Activated naive CD4-positive, alpha-beta T cell treated with anti-CD3 and anti-CD28 coated beads, Interleukin-2, amount 50 U/mL, for 24 hours (primary cell): ENCODE data around the gene AIM2.
"Not testable (repeated sequence)": the region's sequence is repeated elsewhere in the genome, so short reads cannot be mapped to it uniquely, and the experiment has no call there.

ENCODE experiments used
- H3K27ac Mint-ChIP-seq: one replicate; pipeline ENCODE4 v1.8.0; 2021; ENCODE audit warnings: mild to moderate bottlenecking, mixed read lengths
- H3K27me3 Mint-ChIP-seq: one replicate; pipeline ENCODE4 v1.8.0; 2021; ENCODE audit warnings: mixed read lengths
- H3K36me3 Mint-ChIP-seq: one replicate; pipeline ENCODE4 v1.8.0; 2021; ENCODE audit warnings: mixed read lengths
- H3K4me1 Mint-ChIP-seq: one replicate; pipeline ENCODE4 v1.8.0; 2021; ENCODE audit warnings: mixed read lengths
- H3K4me3 Mint-ChIP-seq: one replicate; pipeline ENCODE4 v1.8.0; 2021; ENCODE audit warnings: mild to moderate bottlenecking, mixed read lengths
- H3K9me3 Mint-ChIP-seq: one replicate; pipeline ENCODE4 v1.8.0; 2021; ENCODE audit warnings: mixed read lengths

Gene AIM2

DNA sequence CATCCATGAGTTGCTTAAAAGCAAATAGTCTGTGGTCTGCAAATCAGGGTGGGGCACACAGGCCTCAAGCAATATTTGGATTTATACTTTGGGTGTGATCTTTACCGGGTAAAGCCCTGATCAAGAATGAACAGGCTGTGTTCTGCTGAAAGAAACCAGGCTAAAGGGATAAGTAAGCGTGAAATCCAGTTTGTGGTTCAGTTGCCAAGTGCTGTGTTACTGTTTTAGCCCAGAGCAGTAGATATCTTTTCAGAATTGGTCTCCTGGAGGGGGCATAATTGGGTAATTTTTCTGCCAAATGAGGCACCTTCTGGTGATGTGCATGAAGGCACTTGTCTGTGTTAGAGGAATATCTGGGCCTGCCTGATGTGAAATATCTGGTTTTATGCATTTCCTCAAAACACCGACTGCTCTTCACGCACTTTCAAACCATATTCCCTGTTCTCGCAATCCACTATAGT is 21.4 kb downstream of the AIM2 start:
- Mint-ChIP-seq H3K27me3 (no peaks in the 10 kb centered on the region), H3K36me3 (peaks cover 38% of the 10 kb centered on the region), H3K27ac (peak overlapping the region; percentile 56), H3K9me3 (no peaks in the 10 kb centered on the region), H3K4me3 (no peak overlapping the region), H3K4me1 (peaks cover 48% of the 10 kb centered on the region)

DNA sequence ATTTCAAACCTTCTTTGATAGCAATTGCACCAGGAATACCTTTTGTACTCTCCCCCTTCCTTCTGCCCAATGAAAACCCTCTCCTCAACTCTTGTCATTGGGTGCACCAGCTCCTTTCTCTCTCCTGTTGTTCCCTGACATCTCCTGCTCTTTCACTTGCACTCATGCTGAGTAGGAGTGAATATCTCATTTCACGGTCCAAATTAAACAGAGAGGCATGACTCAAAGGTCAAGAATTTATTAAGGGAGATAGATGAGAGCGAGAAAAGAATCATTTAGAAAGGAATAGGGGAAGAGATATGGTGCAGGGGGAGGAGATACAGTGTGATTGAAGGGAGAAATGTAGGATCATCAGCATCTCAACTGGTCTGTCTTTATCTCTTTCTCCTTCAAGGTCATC is 22.1 kb downstream of the AIM2 start:
- Mint-ChIP-seq H3K4me3 (no peak overlapping the region), H3K36me3 (peaks cover 43% of the 10 kb centered on the region), H3K9me3 (no peaks in the 10 kb centered on the region), H3K27ac (peak overlapping the region; percentile 10), H3K27me3 (no peaks in the 10 kb centered on the region), H3K4me1 (peaks cover 48% of the 10 kb centered on the region)

DNA sequence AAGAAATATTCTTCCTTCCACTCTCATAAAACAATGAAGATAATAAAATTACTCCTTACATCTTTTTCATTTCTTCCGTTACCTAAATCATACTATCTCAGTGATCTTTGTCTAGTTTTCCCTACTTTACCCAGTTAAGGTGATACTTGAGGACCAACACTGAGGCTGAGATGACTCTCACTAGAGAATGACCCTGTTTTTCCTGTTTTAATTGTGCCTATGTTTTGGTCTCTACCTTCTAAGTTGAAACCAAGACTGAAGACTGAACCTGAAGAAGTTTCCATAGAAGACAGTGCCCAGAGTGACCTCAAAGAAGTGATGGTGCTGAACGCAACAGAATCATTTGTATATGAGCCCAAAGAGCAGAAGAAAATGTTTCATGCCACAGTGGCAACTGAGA is 25.1 kb downstream of the AIM2 start:
- Mint-ChIP-seq H3K27me3 (no peaks in the 10 kb centered on the region), H3K27ac (peak overlapping the region; percentile 53), H3K9me3 (no peaks in the 10 kb centered on the region), H3K36me3 (peaks cover 44% of the 10 kb centered on the region), H3K4me1 (peaks cover 56% of the 10 kb centered on the region), H3K4me3 (no peak overlapping the region)

DNA sequence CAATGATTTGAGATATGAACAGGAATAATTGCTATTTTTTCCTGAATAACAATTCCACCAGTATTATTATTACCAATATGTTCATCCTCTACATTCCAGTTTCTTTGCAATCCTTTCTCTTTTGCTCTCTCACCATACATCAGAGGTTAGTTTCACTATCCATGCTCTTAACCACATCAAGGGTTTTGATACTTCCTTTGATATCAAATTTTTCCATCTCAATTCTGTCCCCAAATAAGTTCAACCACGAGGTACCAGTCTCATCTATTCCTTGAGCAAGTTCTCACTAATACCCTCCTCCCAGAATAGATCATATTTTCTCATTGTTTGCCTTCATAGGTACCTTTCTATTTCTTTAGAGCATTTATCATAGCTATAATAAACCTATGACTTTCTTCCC is 30.1 kb downstream of the AIM2 start:
- peaks cover 48% of the 10 kb centered on the region for H3K4me1 Mint-ChIP-seq
- H3K27me3 Mint-ChIP-seq, H3K9me3 Mint-ChIP-seq: not testable (repeated sequence)
- peaks cover 26% of the 10 kb centered on the region for H3K36me3 Mint-ChIP-seq
- peak overlapping the region; percentile 24 for H3K27ac Mint-ChIP-seq
- H3K4me3 Mint-ChIP-seq: peak overlapping the region; percentile 11

DNA sequence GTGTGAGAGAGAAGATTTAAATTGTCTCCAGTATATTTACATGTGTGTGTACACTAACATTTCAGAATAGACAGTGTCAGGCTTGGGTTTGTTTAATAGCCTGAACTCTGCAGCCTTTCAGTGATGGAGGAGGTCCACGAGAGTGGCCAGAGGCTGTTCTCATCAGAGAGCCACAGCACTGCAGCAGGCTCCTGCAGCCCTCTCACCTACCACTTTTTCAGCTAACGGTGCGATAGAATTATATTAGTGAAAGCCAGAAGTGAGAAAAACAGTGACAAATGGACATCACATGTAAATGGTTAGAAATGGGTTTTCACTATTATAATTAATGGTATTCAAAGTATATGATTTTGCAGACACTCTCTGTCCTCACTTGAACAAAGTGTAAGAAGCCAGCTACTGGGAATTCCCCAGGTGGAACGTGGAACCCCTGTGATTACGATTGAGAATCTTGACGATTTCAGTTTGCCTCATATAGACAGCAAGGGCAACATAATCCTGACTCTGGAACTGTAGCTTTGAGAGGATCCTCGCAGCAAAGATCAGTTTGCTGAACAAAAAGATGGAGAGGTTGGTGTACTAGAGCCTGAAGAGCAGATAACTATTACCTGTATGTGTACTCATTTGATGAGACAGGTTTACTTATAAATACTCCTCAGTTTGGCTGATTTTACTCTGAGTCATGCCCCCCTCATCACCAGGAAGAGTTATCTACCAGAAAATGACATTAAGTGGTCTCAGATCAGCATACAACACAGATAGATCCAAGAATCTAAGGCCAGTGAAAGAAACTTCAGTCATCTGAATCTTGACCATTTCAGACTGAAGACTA is 35.5 kb downstream of the AIM2 start:
- Mint-ChIP-seq H3K36me3 (peaks cover 26% of the 10 kb centered on the region), H3K27ac (peak overlapping the region; percentile 57), H3K4me3 (no peak overlapping the region)

DNA sequence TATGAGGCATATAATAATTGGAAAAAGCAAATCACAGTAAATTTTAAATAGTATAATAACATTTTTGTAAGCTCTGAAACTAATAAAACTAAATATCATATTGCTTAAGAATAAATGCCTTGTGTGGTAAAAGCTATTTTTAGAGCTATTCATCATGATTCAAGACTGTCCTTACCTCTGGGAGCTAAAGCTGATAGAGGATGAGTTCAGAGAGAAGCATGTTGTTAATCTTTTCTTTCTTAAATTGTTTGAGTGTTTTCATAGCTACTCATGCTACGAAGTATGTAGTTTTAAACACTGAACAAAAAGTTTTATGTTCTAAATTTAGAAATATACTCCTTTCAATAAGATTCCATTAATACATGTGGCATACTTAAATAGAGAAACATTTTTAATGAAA is 36.4 kb downstream of the AIM2 start:
- Mint-ChIP-seq H3K36me3 (peaks cover 29% of the 10 kb centered on the region), H3K9me3 (no peaks in the 10 kb centered on the region), H3K27ac (no peak overlapping the region), H3K4me1 (peaks cover 44% of the 10 kb centered on the region), H3K27me3 (no peaks in the 10 kb centered on the region), H3K4me3 (no peak overlapping the region)

More for the DNA sequence above, 35.5 kb downstream of the AIM2 start:
- H3K4me1 Mint-ChIP-seq: peaks cover 45% of the 10 kb centered on the region
- no peaks in the 10 kb centered on the region for H3K9me3 Mint-ChIP-seq
- H3K27me3 Mint-ChIP-seq: no peaks in the 10 kb centered on the region

DNA sequence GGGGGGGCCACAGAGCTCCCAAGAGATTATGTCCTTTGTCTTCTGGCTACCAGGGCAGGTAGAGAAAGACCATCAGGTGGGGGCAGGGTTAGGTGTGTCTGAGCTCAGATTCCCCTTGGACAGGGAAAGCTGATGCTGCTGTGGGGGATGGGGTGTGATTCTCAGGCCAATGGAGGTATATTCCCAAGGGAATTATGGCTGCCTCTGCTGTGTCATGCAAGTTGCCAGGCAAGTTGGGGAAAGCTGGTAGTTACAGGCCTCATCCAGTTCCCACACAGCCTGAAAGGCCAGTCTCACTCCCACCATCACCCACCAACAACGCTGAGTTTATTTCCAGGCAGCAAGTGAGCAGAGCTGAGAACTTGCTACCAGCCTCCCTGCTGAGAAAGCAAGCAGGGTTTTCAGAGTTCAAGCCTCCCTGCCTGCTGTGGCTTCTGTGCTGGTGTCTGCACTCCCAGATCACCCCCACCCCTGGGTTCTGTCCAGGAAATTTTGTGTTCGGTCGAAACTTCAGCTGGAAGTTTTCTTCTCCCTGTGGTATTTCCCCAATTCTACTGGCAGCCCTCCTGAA is 45.6 kb downstream of the AIM2 start:
- Mint-ChIP-seq H3K9me3 (peaks cover 5% of the 10 kb centered on the region), H3K36me3 (peaks cover 67% of the 10 kb centered on the region), H3K4me3 (no peak overlapping the region), H3K27me3 (no peaks in the 10 kb centered on the region), H3K27ac (no peak overlapping the region), H3K4me1 (peaks cover 79% of the 10 kb centered on the region)

DNA sequence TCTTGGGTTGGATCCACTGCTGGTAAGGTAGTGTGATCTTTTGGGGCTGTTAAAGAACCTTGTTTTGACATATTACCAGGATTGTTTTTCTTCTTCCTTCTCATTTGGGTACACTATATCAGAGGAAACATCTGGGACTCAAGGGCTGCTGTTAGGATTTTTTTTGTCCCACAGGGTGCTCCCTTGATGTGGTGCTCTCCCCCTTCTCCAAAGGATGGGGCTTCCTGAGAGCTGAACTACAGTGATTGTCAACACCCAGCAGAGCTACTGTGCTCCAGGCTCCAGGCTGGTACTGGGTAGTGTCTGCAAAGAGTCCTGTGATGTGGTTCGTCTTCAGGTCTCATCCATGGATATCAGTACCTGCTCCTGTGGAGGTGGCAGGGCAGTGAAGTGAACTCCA is 46.3 kb downstream of the AIM2 start:
- H3K27ac Mint-ChIP-seq: peak overlapping the region; percentile 30
- H3K4me3 Mint-ChIP-seq: peak overlapping the region; percentile 26
- H3K36me3 Mint-ChIP-seq: peaks cover 70% of the 10 kb centered on the region
- H3K4me1 Mint-ChIP-seq: peaks cover 80% of the 10 kb centered on the region
- H3K27me3 Mint-ChIP-seq: no peaks in the 10 kb centered on the region
- peaks cover 5% of the 10 kb centered on the region for H3K9me3 Mint-ChIP-seq

DNA sequence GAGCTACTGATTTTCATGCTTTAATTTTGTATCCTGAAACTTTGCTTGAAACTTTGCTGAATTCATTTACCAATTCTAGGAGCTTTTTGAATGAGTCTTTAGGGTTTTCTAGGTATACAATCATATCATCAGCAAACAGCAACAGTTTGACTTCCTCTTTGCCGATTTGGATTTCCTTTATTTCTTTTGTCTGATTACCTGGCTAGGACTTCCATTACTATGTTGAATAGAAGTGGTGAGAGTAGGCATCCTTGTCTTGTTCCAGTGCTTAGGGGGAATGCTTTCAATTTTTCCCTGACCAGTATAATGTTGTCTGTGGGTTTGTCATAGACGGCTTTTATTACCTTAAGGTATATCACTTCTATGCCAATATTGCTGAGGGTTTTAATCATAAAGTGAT is 49.7 kb downstream of the AIM2 start:
- H3K27ac Mint-ChIP-seq, H3K27me3 Mint-ChIP-seq, H3K9me3 Mint-ChIP-seq: not testable (repeated sequence)
- Mint-ChIP-seq H3K4me1 (peaks cover 85% of the 10 kb centered on the region), H3K4me3 (peak overlapping the region; percentile 67), H3K36me3 (peaks cover 69% of the 10 kb centered on the region)

DNA sequence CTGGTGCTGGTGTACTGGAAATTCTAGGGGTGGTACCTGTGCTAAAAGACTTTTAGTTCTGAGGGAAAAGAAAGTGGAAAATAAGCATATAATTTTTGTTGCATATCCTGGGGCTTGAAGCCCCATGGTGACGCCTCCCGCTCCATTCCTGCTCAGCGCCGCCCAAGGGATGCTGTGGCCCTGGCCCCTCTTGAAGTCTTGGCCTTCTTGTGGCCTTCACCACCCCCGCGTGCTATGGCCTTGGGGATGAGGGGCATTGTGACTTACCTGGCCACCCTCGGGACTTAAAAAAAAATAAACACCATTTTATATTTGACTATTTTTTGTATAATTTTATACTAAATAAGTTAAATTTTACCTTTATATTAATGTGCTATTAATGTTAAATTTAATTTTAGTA is 51.5 kb downstream of the AIM2 start:
- Mint-ChIP-seq H3K27me3 (no peaks in the 10 kb centered on the region), H3K4me1 (peaks cover 92% of the 10 kb centered on the region), H3K4me3 (no peak overlapping the region), H3K27ac (peak overlapping the region; percentile 32), H3K9me3 (peaks cover 5% of the 10 kb centered on the region), H3K36me3 (peaks cover 73% of the 10 kb centered on the region)

DNA sequence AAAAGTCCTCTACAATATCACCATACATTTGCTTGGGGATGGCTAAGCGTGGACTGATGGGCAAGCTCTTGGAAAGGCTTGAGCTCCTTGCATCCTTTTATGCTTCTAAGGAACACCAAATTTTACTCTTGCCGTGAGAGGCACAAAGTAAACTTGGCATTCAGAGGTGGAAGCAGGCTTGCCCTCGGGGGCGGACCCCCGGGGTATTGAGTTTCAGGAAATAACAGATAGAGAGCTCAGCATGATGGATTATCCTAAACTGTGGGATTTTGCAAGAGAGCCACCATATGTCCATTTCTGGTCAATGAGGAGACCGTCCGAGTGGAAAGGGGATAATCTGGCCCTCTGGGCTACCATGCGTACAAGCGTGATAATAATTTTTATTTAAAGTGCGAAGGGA is 52.8 kb downstream of the AIM2 start:
- peaks cover 5% of the 10 kb centered on the region for H3K9me3 Mint-ChIP-seq
- peaks cover 66% of the 10 kb centered on the region for H3K36me3 Mint-ChIP-seq
- peaks cover 89% of the 10 kb centered on the region for H3K4me1 Mint-ChIP-seq
- H3K27ac Mint-ChIP-seq: no peak overlapping the region
- no peak overlapping the region for H3K4me3 Mint-ChIP-seq
- no peaks in the 10 kb centered on the region for H3K27me3 Mint-ChIP-seq

DNA sequence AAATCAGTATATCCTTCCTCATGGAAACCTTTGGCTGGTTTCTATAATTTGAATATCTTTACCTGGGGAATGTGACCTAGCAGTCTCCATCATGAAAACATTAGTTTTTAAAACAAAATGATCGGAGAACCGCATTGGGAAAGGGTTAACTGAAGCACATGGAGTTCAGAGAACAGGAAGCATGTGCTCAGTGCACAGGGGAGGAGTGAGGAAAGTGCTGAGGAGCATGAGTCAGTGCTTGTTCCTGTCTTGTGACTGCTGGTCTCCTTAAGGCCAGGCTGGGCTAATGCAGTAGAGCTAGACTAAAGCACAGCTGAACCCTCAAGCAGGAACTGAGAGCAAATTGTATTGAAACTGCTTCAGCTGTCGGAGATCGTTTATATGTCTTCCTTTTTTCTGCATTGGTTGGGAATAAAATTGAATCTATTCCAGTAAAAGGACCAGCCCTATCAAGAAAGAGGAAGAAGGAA is 61.1 kb downstream of the AIM2 start:
- H3K36me3 Mint-ChIP-seq: peaks cover 58% of the 10 kb centered on the region
- peaks cover 71% of the 10 kb centered on the region for H3K4me1 Mint-ChIP-seq
- H3K27me3 Mint-ChIP-seq: no peaks in the 10 kb centered on the region
- no peaks in the 10 kb centered on the region for H3K9me3 Mint-ChIP-seq
- peak overlapping the region; percentile 99 for H3K27ac Mint-ChIP-seq
- peak overlapping the region; percentile 90 for H3K4me3 Mint-ChIP-seq

DNA sequence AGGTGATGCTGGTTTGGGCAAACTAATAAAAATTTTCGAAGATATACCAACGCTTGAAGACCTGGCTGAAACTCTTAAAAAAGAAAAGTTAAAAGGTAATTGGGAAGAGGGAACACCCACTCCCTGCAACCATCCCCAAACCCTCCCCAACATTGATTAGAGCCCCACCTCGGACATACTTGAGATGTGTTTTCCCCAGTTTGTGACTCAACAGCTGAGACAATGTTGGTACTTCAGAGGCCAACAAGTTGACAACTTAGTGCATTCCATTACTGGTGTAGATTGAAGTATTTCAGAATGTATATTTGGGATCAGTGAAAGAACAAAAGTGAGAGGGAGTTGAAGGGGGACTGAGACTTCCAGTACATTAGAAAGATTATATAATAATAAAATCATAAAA is 61.7 kb downstream of the AIM2 start:
- Mint-ChIP-seq H3K36me3 (peaks cover 58% of the 10 kb centered on the region), H3K4me1 (peaks cover 64% of the 10 kb centered on the region), H3K27ac (peak overlapping the region; percentile 100), H3K4me3 (peak overlapping the region; percentile 90), H3K9me3 (no peaks in the 10 kb centered on the region), H3K27me3 (no peaks in the 10 kb centered on the region)

DNA sequence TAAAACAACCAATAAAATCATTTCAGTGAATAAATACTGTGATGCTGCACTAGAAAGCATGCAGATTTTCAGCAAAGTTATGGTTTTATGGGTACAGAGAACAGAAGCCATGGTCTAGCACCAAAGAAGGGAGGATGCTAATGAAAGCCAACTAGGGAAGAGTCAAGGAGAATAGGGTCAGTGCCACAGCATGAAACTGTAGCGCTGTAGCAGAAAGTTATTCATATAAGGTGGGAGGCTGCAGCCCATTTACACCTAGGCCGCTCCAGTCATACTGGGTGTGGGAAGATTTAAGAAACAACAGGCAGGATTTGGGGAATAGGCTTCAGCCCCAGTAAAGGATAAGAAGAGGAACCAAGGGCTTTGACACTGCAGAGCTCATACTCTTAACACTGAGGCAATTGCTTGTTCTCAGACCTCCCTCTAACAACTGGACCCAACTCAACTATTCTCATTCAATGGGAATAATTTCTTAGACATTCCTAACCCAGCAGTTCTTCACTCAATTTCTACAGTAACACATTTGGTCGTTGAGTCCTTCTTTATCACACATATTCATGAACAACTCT is 62.5 kb downstream of the AIM2 start:
- Mint-ChIP-seq H3K4me3 (peak overlapping the region; percentile 90), H3K9me3 (no peaks in the 10 kb centered on the region), H3K4me1 (peaks cover 66% of the 10 kb centered on the region), H3K27me3 (no peaks in the 10 kb centered on the region), H3K27ac (peak overlapping the region; percentile 100), H3K36me3 (peaks cover 57% of the 10 kb centered on the region)

DNA sequence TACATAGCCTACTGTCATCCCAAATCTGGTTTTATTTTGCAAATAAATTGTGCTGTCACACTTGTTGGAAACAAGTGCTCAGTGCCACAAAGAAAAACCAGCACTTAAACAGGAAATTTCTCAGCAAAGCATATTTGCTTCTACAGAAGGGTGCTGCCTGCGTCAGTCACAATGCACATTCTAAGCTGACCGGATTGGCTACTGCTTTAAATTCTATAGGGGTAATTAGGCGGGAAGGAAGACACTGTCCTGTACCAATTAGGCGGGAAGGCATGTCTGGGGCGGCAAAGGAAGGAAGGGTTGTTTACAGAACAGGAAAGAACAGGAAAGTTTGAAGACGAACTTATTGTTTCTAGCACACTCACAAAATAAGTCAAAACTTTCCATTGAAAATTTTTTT is 64.1 kb downstream of the AIM2 start:
- peak overlapping the region; percentile 100 for H3K27ac Mint-ChIP-seq
- peaks cover 69% of the 10 kb centered on the region for H3K4me1 Mint-ChIP-seq
- peaks cover 47% of the 10 kb centered on the region for H3K36me3 Mint-ChIP-seq

More for the DNA sequence above, 64.1 kb downstream of the AIM2 start:
- H3K27me3 Mint-ChIP-seq: no peaks in the 10 kb centered on the region
- H3K9me3 Mint-ChIP-seq: no peaks in the 10 kb centered on the region
- H3K4me3 Mint-ChIP-seq: peak overlapping the region; percentile 90
